ENCODE data around the gene GID8. TPM values are rescaled to one million over a fixed set of nuclear protein-coding genes. Genes with fewer than 3 reads are reported as not detected.

Gene GID8
- total and polyA plus RNA-seq, 8 donors, result 10.8 to 39.3 (median 15.5) TPM

GRCh38 chr20:62902926-62903615, 34.9 kb upstream of the GID8 start:
- Histone ChIP-seq H3K4me3 (no peak overlapping the region), H3K4me1 (peaks cover 31 to 40% (median 32%) of the 10 kb centered on the region in 4 donors), H3K36me3 (peaks cover 56 to 73% (median 72%) of the 10 kb centered on the region in 4 donors), H3K27me3 (no peaks in the 10 kb centered on the region), H3K27ac (no peak overlapping the region), H3K9me3 (no peaks in the 10 kb centered on the region)
- no peak for DNase-seq
- no peak for TF ChIP-seq EP300 (IDR thresholded peaks at IDR 0.05)
- no peak for TF ChIP-seq CTCF (IDR thresholded peaks at IDR 0.05)
- TF ChIP-seq POLR2AphosphoS5 (IDR thresholded peaks at IDR 0.05), result no peak
- TF ChIP-seq POLR2A (IDR thresholded peaks at IDR 0.05), result no peak
- WGBS, 5 donors, result 67 to 73% (median 72%) methylated on average over 7 of the region's 7 CpGs
- intact Hi-C loops (cut with DNase I; ENCODE audit: low total_unique reads), result loop anchor here (10.0 kb wide), 1 partner anchor 102 kb away; the partner anchor contains the start of gene BHLHE23

GRCh38 chr20:62905536-62906117, 32.3 kb upstream of the GID8 start:
- Histone ChIP-seq H3K27me3 (no peaks in the 10 kb centered on the region), H3K36me3 (peaks cover 81 to 98% (median 98%) of the 10 kb centered on the region in 4 donors), H3K27ac (no peak overlapping the region), H3K4me1 (peaks cover 7 to 18% (median 16%) of the 10 kb centered on the region in 4 donors), H3K9me3 (no peaks in the 10 kb centered on the region), H3K4me3 (no peak overlapping the region)
- no peak for DNase-seq
- TF ChIP-seq CTCF (IDR thresholded peaks at IDR 0.05), result no peak
- TF ChIP-seq POLR2A (IDR thresholded peaks at IDR 0.05), result no peak
- TF ChIP-seq EP300 (IDR thresholded peaks at IDR 0.05), result no peak
- TF ChIP-seq POLR2AphosphoS5 (IDR thresholded peaks at IDR 0.05), result no peak
- intact Hi-C loops (cut with DNase I; ENCODE audit: low total_unique reads), result loop anchor here (10.0 kb wide), 1 partner anchor 99 kb away; the partner anchor contains the start of gene BHLHE23
- 86 to 93% (median 89%) methylated on average over 17 of the region's 17 CpGs for WGBS, 5 donors

GRCh38 chr20:62906209-62906608, 31.7 kb upstream of the GID8 start:
- DNase-seq, result no peak
- Histone ChIP-seq H3K4me1 (peaks cover 1 to 14% (median 11%) of the 10 kb centered on the region in 4 donors), H3K9me3 (no peaks in the 10 kb centered on the region), H3K27ac (no peak overlapping the region), H3K27me3 (no peaks in the 10 kb centered on the region), H3K36me3 (peaks cover 87 to 100% (median 100%) of the 10 kb centered on the region in 4 donors), H3K4me3 (no peak overlapping the region)
- intact Hi-C loops (cut with DNase I; ENCODE audit: low total_unique reads), result loop anchor here (10.0 kb wide), 1 partner anchor 99 kb away; the partner anchor contains the start of gene BHLHE23
- no peak for TF ChIP-seq POLR2AphosphoS5 (IDR thresholded peaks at IDR 0.05)
- no peak for TF ChIP-seq EP300 (IDR thresholded peaks at IDR 0.05)
- TF ChIP-seq POLR2A (IDR thresholded peaks at IDR 0.05), result no peak
- TF ChIP-seq CTCF (IDR thresholded peaks at IDR 0.05), result no peak
- 90 to 94% (median 92%) methylated on average over 15 to 16 of the region's 16 CpGs for WGBS, 5 donors

GRCh38 chr20:62906647-62907375, 31.1 kb upstream of the GID8 start:
- DNase-seq, result no peak
- H3K27me3 ChIP-seq, result no peaks in the 10 kb centered on the region
- no peak for TF ChIP-seq CTCF (IDR thresholded peaks at IDR 0.05)
- TF ChIP-seq EP300 (IDR thresholded peaks at IDR 0.05), result no peak
- TF ChIP-seq POLR2A (IDR thresholded peaks at IDR 0.05), result no peak
- 89 to 92% (median 90%) methylated on average over 30 to 31 of the region's 31 CpGs for WGBS, 5 donors
- no peak overlapping the region for H3K4me3 ChIP-seq
- no peak overlapping the region for H3K27ac ChIP-seq
- intact Hi-C loops (cut with DNase I; ENCODE audit: low total_unique reads), result loop anchor here (10.0 kb wide), 1 partner anchor 98 kb away; the partner anchor contains the start of gene BHLHE23
- peaks cover 89 to 100% (median 100%) of the 10 kb centered on the region in 4 donors for H3K36me3 ChIP-seq
- no peaks in the 10 kb centered on the region for H3K9me3 ChIP-seq
- H3K4me1 ChIP-seq, result peaks cover 0 to 17% (median 9%) of the 10 kb centered on the region in 4 donors
